GM21619 (cell line): ENCODE results near the gene NINJ1.

Experiments used
- ATAC-seq: cut with Tn5 transposase; IDR thresholded peaks from one replicate; pipeline ENCODE4 v1.9.1; 2021; ENCODE audit not compliant: unreplicated experiment

NINJ1 gene

DNA sequence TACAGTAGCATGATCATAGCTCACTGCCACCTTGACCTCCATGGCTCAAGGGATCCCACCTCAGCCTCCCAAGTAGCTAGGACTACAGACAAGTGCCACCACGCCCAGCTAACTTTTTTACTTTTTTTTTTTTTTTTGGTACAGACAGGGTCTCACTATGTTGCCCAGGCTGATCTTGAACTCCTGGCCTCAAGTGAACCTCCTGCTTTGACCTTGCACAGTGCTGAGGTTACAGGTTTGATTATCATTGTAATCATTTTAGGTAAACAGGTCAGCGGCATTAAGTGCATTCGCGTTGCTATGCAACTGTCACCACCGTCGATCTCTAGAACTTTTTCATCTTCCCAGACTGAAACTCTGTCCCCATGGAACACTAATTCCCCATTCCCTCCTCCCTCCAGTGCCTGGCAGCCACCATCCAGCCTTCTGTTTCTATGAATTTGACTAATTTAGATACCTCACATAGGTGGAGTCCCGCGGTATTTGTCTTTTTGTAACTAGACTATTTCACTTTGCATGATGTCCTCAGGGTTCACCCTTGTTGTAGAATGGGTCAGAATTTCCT is 43.9 kb downstream of the NINJ1 start:
- no peak for ATAC-seq

DNA sequence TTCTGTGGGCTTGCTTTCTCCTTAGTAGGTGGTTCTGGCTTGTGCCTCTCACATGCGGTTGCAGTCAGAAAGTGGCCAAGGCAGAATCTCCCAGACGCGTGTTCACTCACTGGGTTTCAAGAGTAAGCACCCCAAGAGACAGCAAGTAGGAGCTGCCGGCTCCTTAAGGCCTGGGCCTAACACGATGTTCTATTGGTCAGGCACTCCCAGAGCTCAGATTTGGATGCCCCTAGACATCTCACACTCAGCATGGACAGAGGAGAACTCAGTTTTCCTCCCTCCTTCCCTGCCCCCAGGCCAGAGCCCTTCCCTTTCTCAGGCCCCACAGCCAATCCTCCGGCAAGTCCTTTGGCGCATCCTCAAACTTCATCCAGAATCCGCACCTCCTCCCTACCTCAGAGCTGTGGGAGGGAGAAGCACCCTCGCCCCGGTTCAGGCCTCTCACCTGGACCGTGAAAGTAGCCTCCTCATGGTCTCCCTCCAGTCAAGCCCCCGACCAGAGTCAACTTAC is 44.5 kb downstream of the NINJ1 start:
- no peak for ATAC-seq

DNA sequence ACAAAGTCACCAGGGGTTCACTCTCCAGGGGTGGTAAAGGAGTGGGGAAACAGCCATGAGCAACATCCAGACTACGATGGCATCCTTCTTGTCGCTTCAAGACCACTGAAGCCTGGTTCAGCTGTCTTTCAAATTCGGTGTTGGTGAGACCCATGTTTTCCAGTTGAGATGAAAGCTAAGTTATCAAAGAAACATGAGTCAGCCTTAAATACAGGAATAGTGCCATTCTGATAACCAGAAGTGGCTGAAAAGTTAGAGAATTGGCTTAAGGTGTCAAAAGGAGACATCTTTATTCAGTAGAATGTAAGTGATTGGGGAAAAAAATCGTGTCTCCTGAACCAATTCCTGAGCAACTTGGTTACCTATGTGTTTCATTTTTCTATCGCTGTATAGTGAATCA is 45.0 kb downstream of the NINJ1 start:
- no peak for ATAC-seq

DNA sequence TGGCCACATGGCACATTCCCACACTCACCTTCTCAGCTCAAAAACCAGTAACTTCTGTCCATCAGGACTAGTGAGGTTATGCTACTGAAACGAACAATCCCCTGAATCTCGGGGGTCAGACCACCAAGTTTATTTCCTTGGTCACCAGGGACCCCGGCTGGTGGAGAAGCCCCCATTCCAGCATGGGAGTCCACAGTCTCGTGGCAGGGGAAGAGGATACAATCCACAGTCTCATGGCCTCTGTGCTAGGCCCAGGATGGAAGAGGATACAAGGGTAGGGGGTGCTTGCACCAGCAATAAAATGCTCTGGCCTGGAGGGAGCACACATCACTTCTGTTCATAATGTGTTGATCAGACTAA is 45.4 kb downstream of the NINJ1 start:
- no peak for ATAC-seq

DNA sequence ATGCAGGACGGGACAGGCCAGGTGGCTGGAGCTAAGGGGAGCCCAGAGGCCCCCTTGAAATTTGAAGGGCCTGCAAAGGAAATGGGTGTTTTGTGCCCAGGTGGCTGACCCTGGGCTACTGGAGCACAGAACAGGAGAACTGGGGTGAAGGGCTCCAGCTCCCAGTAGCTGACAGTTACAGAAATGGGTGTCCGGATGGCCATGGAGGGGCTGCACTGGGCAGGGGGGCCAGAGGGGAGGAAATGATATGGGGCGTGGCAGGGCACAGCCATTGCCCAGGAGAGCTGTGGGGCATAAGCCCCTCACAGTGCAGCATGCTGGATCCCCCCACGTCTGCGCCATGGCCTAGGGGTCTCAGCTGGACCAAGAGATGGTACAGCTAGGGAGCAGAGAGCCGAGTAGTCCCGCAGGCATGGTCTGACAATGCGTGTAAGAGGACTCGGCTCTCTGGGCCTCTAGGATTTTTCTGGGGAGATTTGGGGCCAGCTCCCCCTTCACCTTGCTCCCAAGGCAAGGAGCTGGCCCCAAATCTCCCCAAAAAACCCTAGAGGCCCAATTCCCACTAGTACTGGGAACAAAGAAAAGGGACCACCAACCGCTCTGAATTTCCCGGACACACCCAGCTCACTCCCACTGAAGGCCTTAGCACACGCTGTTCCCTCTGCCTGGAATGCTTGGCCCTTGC is 45.9 kb downstream of the NINJ1 start:
- no peak for ATAC-seq

DNA sequence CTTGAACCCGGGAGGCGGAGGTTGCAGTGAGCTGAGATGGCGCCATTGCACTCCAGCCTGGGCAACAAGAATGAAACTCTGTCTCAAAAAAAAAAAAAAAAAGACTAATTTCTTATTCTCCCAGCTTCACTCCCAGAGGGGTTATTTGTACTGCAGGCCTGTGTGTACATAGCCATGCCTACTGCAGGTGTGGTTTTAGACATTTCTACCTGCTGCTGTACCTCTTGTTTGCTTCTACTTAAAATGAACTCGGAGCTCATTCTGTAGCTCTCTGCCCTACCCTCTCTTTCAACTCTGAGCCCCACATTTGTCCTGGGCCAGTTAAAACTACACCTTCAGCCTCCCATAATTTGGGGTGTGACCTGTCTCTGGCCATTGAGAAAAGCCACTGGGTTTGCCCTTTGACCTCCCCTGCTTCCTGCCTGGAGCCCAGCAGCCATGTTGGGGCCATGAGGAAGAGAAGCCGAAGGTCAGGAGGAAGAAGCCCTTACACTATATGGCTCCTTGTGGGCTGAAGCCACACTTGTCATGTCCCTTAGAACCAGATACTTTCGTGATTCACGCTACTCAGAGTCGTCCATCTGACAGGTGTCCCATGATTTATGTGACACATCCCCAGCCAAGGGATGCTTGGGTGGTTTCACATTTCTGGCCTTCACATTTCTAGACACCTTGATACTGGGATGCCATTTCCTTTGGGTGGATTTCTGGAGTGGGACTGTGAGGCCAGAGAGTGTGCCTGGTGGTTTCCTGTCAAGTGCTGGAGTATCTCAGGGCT is 47.4 kb downstream of the NINJ1 start:
- ATAC-seq = no peak

DNA sequence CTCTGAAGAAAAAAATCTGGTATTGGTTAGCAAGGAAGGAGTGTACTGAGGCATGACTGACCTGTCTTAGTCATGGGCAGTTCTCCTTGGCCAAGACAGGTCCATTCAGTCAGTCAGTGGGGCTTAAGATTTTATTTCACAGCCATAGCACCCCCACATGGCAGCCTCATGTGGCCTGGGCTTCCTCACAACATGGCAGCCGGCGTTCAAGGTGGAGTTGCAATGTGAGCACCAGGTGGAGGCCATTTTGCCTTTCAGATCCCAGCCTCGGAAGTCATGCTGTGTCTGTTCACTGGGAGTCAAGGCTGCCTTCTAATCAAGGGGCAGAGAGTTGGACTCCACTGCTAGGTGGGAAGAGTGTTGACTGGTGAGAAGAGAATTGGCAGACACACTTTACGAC is 48.4 kb downstream of the NINJ1 start:
- no peak for ATAC-seq

DNA sequence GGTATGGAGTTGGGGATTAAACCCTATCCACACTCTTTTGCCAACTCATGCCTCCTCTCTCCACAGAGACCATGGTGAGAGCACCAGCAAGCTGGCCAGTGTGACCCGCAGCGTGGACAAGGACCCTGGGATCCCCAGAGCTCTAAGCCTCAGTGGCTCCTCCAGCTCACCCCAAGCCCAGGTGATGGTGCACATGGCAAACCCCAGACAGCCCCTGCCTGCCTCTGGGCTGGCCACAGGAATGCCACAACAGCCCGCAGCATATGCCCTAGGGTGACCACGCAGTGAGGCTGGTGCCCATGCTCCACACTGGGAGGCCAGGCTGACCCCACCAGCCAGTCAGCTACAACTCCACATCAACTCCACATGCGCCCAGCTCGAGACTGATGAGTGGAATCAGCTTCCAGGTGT is 49.6 kb downstream of the NINJ1 start:
- no peak for ATAC-seq

DNA sequence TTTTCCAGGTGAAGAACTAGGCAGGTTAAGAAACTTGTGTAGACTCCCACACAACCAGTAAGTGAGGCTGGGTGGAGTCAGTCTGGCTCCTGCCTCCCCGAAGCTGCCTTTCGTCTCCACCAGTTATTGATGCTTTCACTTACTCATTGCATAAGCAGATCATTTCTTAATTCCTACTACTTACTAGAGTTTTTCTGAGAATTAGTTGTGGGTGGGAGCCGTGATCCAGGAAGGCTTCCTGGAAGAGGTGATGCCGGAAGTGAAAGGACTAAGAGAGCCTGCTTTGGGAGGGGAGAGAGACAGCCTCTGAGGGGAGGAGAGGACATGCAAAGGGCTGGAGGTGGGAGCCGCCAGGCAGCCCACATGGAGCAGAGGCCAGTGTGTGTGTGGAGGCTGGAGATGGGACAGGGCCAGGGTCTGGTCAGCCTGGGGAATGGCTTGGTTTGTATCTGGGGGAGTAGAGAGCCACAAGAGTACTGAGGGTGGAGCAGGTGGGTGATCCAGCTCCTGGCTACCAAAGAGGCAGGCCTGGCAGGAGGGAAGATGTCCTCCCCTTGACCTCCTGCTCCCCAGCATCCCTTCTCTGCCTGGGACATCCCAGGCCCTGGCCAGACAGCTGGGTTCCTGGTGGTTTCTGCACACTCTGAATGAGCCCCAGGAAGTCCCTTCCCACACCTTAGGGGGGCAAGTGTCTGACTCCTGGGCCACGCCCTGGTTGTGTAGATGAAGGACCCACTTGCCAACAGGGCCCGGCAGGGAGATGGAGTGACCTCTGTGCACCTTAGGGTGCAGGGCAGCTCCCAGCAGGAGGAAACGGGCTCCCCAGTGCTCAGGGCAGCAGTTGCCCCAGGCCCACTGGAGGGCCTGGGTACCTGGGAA is 50.2 kb downstream of the NINJ1 start:
- no peak for ATAC-seq

DNA sequence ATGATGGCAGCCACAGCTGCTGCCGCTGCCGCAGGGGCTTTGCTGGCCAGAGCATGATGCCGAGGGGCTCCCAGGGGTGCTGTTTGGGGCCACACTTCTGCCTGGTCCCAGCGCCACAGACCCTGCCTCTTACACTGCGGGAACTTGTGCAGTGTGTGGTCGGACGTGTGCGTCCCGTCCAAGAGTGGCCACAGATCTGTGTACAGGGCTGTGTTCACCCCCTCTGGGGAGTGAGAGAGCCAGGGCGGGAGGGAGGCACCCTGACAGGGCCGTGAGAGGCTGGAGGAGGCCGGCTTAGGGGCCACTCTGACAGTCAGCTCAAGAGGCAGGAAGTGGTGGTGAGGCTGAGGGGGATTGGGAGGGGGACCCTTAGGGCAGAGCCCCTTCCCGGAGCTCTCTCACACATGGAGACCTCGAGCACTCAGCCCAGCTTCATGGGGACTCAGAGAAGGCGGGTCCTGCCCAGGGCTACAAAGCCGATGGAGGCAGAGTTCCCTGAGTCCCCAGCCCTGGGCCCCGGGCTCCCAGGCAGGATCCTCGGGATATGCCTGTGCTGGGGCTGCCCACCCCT is 51.1 kb downstream of the NINJ1 start:
- ATAC-seq = no peak

DNA sequence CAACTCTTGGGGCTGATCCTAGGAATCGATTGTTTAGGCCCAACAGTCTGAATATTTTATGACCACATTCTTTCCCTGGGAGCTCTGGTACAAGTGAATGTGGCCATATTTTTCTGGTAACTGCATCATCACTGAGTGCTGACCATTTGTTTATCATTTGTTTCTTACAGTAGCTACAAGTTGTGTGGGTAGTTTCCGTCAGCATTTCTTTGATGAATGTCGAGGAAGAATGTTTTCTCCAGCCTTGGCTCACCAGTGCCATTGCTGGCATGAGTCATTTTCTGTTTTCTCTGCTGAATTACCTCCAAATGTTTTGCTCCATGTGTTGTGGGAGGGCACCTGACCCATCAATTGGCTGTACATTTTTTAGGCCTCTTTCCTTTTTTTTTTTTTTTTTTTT is 52.1 kb downstream of the NINJ1 start:
- ATAC-seq = no peak

DNA sequence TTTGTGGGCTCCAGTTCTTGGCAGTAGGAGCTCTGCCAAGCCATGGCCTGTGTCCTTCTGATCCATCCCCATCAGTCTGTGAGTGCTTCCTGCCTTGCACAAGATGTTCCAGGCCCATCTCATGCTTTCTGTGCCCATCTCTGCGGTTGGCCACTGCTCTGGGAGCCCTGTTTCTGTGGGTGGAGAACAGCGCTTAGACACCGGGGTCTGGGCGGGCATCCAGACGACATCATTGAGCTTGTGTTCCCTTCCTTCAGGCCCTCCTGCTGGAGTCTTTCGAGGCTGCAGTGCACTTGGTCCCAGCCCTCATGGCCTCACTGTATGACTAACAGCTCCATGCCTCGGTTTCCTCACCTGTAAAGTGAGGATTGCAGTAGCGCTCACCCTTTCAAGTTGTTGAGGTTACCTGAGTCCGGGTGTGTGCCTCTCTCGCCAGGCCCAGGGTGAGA is 52.9 kb downstream of the NINJ1 start:
- no peak for ATAC-seq

DNA sequence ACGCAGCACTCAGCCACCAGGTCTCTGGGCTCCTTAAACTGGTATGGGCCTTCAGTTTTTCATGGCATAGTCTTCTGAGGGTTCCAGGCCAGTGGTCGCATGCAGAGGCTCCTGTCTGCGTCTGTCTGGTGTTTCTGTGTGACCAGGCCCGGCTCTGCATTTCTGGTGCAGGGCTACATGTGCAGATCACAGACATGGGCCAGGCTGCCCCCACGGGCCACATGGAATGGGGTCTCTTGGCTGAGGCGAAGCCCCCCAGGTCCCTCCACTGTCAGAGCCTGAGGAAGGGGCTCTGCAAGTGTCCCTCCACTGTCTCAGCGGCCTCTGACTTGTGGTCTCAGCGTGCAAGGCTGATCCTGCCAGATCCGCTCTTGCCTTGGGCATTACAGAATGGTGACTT is 53.6 kb downstream of the NINJ1 start:
- no peak for ATAC-seq

DNA sequence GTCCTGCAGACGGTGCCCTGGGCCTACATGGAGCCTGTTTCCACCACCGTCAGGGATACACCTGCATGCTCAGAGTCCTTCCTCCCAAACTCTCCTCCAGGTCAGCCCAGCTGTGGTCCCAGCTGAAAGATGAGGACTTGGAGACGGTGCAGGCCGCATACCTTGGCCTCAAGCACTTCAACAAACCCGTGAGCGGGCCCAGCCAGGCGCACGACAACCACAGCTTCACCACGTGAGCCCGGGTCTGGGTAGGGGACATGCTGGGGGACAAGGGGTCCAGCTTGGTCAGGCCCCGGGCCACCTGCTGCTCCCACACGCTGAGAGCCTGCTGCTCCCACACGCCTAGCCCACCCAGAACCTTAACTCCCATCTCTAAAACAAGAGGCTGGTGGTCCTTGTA is 54.7 kb downstream of the NINJ1 start:
- ATAC-seq = no peak

DNA sequence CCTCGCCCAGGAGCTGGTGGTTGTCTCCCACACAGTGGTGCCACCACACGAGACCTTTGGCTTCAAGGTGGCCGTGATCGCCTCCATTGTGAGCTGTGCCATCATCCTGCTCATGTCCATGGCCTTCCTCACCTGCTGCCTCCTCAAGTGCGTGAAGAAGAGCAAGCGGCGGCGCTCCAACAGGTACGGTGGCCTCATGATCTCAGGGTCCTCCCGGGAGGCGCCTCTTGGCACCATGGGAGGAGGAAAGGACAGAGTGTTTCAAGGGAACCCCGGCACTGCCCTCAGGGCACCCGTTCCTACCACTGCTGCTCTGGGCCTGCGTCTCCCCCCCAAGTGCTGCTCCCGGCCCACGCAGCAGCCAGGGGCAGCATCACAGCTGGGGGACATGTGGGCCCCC is 56.2 kb downstream of the NINJ1 start:
- no peak for ATAC-seq

DNA sequence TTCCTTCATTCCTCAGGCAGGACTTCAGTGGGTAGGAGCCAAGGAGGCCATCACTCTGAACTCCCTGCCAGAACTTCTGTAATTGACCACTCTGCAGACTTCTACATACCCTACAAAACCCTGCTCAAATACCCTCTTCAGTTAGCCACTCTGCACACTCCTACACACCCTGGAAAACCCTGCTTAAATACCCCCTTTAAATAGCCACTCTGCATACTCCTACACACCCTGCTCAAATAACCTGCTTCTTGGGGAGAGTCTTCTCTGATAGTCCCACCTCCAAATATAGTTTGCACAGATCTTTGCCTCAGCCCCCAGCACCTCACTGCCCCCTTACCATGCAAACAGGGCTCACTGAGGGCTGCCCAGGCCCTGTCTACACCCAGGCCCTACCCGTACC is 56.7 kb downstream of the NINJ1 start:
- ATAC-seq = no peak

DNA sequence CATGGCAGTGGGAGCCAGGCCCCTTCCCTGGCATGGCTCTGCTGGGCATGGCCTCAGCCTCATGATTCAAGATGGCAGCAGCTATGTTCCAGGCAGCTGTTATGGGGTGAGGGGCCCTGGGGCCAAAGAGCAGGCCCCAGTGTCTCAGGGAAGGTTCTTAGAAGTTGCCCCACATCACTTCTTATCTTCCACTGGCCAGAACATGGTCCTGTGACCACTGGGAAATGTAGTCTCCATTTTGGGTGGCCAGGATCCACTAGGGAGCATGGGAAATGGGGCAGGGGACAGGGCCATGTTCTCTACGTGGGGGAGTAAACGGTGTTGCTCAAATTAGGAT is 57.3 kb downstream of the NINJ1 start:
- no peak for ATAC-seq

DNA sequence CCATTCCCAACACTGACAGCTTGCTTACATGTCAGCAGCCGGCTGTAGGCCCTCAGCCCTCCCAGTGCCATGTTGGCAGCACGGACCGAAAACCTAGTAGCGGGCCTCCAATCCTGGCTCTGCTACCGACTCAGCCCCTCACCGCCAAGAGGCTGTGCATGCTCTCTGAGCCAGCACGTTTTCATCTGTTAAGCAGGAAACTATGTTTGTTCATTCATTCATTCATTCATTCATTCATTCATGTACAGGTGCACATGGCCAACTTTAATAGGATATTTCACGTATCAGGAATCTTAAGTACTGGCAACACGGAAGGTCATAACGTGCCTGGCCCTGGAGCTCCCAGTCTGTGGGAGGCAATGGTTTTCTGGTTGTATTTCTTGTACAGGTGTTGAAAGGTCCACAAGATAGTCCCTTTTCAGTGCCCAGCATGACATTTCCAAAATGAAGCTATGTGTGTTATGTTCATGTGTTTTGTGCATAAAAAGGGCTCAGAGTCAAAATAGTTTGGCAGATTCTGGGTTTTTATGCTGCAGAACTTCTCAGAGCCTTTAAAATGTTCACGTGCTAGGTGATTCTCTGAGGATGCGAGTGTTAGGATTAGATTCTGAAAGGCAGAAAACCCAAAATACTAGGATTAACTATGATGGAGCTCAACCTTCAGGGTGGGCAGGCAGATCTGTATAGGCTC is 57.8 kb downstream of the NINJ1 start:
- no peak for ATAC-seq

DNA sequence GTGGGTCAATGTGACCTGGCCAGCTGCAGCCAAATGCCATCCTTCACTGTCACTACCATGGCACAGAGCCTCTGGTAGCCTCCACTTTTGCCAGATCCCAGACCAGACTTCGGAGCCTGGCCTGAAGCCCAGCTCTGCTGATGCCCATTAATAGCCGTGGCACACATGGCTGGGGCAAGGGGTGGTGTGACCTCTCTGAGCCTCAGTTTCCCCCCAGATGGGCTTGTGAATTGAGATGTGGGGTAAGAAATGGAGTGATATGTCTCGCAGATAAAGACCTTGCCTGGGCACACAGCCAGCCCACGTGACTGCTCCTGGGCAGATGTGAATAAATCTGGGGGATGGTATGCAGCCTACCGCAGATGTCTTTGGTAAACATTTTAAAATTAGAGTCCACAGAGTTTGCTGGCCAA is 61.7 kb downstream of the NINJ1 start:
- ATAC-seq = no peak
